GM06990 (cell line): ENCODE data around the gene ZNF407.

ENCODE experiments used
- DNase-seq: peaks from one replicate; pipeline ENCODE4 v3.0.0-alpha.2; 2011; ENCODE audit not compliant: insufficient read length; ENCODE audit errors: extremely low read depth
- H3K27me3 ChIP-seq: replicated peaks from 2 replicates; pipeline ENCODE4 v1.6.0; 2011; ENCODE audit warnings: low read length; ENCODE audit not compliant: control insufficient read depth, insufficient read depth
- H3K36me3 ChIP-seq: 2 replicates; pipeline ENCODE4 v1.5.1; 2011; ENCODE audit warnings: low read length; ENCODE audit not compliant: control insufficient read depth, insufficient read depth
- H3K4me3 ChIP-seq: replicated peaks from 2 replicates; pipeline ENCODE4 v1.5.1; 2011; ENCODE audit warnings: low read depth, mild to moderate bottlenecking, control low read depth, low read length
- TF ChIP-seq, protein P1 (sequence below): IDR thresholded peaks from 2 replicates; pipeline ENCODE4 v1.5.1; 2011; ENCODE audit warnings: low read length, control low read depth, mild to moderate bottlenecking, inconsistent platforms; ENCODE audit not compliant: insufficient read depth, poor library complexity, severe bottlenecking

ZNF407 gene

DNA sequence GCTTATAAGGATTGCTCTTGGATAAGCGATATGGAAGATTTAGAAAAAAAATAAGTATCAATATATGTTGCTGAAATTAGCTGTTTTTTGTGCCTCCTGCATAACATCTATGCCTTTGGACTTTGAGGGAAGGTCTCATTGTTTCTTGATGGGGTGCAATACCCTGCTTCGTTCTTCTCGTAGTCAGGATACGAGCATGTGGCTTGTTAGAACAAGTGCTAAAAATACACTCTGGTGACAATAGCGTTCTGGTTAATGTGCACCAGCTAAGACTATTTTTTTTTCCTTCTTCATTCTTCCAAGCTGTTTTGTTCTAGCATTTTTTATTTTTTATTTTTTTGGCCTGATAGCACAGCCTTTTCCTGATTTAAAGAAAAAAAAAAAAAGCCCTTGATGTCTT lies 97.5 kb downstream of the ZNF407 start:
- Histone ChIP-seq H3K36me3 (no peaks in the 10 kb centered on the region), H3K4me3 (no peak overlapping the region), H3K27me3 (no peaks in the 10 kb centered on the region)
- TF ChIP-seq, protein P1, sequence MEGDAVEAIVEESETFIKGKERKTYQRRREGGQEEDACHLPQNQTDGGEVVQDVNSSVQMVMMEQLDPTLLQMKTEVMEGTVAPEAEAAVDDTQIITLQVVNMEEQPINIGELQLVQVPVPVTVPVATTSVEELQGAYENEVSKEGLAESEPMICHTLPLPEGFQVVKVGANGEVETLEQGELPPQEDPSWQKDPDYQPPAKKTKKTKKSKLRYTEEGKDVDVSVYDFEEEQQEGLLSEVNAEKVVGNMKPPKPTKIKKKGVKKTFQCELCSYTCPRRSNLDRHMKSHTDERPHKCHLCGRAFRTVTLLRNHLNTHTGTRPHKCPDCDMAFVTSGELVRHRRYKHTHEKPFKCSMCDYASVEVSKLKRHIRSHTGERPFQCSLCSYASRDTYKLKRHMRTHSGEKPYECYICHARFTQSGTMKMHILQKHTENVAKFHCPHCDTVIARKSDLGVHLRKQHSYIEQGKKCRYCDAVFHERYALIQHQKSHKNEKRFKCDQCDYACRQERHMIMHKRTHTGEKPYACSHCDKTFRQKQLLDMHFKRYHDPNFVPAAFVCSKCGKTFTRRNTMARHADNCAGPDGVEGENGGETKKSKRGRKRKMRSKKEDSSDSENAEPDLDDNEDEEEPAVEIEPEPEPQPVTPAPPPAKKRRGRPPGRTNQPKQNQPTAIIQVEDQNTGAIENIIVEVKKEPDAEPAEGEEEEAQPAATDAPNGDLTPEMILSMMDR = no peak
- DNase-seq = no peak

DNA sequence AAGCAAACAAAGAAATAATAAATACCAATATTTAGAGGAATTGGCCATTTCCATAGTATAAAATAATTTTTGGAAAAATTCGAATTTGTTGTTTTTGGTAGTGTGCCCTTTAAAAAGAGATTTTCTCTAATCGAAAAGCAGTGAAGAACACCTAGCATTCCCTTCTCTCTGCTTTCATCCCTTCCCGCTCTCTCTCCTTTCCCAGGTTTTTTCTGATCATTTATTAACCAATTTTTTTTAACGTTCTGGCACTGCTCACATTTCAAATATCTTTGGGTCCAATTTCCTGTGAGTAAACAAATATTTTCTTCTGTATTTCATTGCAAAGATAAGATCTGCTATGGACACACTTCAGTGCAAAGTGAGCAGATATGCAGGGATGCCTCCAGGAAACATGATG lies 101.2 kb downstream of the ZNF407 start:
- Histone ChIP-seq H3K27me3 (no peaks in the 10 kb centered on the region), H3K36me3 (no peaks in the 10 kb centered on the region), H3K4me3 (no peak overlapping the region)
- TF ChIP-seq, protein P1 = no peak
- no peak for DNase-seq

GRCh38 chr18:74699455-74699854 lies 101.8 kb downstream of the ZNF407 start:
- H3K27me3 ChIP-seq = no peaks in the 10 kb centered on the region
- TF ChIP-seq, protein P1 = no peak
- no peaks in the 10 kb centered on the region for H3K36me3 ChIP-seq
- DNase-seq = no peak
- no peak overlapping the region for H3K4me3 ChIP-seq

- Histone ChIP-seq H3K4me3 (no peak overlapping the region), H3K27me3 (no peaks in the 10 kb centered on the region), H3K36me3 (no peaks in the 10 kb centered on the region)
- no peak for DNase-seq
- TF ChIP-seq, protein P1 = no peak
Observed at GRCh38 chr18:74702950-74703349, 105.3 kb downstream of the ZNF407 start.

- no peak for DNase-seq
- Histone ChIP-seq H3K27me3 (no peaks in the 10 kb centered on the region), H3K4me3 (no peak overlapping the region), H3K36me3 (no peaks in the 10 kb centered on the region; the same call in none of the 2 replicates)
- TF ChIP-seq, protein P1 = no peak
Observed at GRCh38 chr18:74708169-74708568, 110.5 kb downstream of the ZNF407 start.

DNA sequence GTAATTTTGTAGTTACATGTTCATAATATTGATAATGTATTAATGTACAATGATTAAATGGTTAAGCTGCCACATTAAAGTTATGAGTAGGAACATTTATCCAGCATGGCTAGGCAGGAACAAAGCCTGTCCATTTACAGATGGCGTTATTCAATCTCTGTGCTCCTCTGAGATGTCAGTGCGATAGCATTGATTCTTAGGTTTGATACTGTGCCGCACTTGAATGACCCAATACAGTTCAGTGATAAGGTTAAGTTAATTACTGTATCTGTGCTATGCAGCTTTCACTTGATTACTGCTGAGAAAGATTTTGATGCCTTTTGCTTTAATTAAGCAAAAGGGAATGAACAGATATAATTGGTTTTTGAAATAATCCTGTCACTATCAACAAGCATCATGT lies 111.8 kb downstream of the ZNF407 start:
- no peaks in the 10 kb centered on the region for H3K27me3 ChIP-seq
- no peaks in the 10 kb centered on the region; the same call in none of the 2 replicates for H3K36me3 ChIP-seq
- H3K4me3 ChIP-seq = no peak overlapping the region
- DNase-seq = no peak
- TF ChIP-seq, protein P1 = no peak
